Caco-2 (cell line): Measurements from ENCODE around the gene DAB2IP. TPM values are rescaled to one million over a fixed set of nuclear protein-coding genes. Genes with fewer than 3 reads are reported as not detected.

ENCODE experiments used
- BruUV-seq: library from RNA; stranded (reverse); fragments of 400-500 nt; replicated peaks from 2 replicates; lab custom pipeline; 2021; lab: Mats Ljungman, UMichigan
- CTCF ChIA-PET: fragments of 300-600 bp; sonication (Branson Sonifier 250); formaldehyde crosslinking; loops from one replicate; lab custom pipeline; 2022; ENCODE audit warnings: antibody characterized with exemption; lab: Charles Lee
- POLR2A ChIA-PET: fragments of 300-600 bp; sonication (Branson Sonifier 250); formaldehyde crosslinking; loops from one replicate; lab custom pipeline; 2022; ENCODE audit warnings: antibody characterized with exemption; lab: Charles Lee
- DNase-seq, 2 experiments: peaks; one replicate each; pipeline versions ENCODE4 v3.0.0 to v3.0.0-alpha.2; 2020 to 2022
- H3K27me3 ChIP-seq: replicated peaks from 2 replicates; pipeline ENCODE4 v1.6.0; 2011; ENCODE audit warnings: low read length; ENCODE audit not compliant: control insufficient read depth, insufficient read depth
- H3K36me3 ChIP-seq: 2 replicates; pipeline ENCODE4 v1.5.1; 2011; ENCODE audit warnings: low read length; ENCODE audit not compliant: control insufficient read depth, insufficient read depth
- H3K4me1 ChIP-seq: fragments of 250-450 bp; sonication (Bioruptor Pico); 2 replicates; pipeline ENCODE4 v1.5.1; 2020; ENCODE audit warnings: mild to moderate bottlenecking
- H3K4me3 ChIP-seq: 2 replicates; pipeline ENCODE4 v1.5.1; 2011; ENCODE audit warnings: low read depth, mild to moderate bottlenecking, control low read depth, low read length
- H3K9me3 ChIP-seq: fragments of 250-450 bp; sonication (Bioruptor Pico); 2 replicates; pipeline ENCODE4 v1.5.1; 2020; ENCODE audit warnings: mild to moderate bottlenecking, moderate library complexity
- H3K27ac Mint-ChIP-seq: one replicate; pipeline ENCODE4 v1.8.0; 2022; ENCODE audit warnings: mixed read lengths; ENCODE audit not compliant: unreplicated experiment
- H3K27me3 Mint-ChIP-seq: one replicate; pipeline ENCODE4 v1.8.0; 2022; ENCODE audit warnings: mixed read lengths; ENCODE audit not compliant: insufficient read depth, unreplicated experiment
- H3K36me3 Mint-ChIP-seq: one replicate; pipeline ENCODE4 v1.8.0; 2022; ENCODE audit warnings: mild to moderate bottlenecking, mixed read lengths; ENCODE audit not compliant: insufficient read depth, unreplicated experiment
- H3K4me1 Mint-ChIP-seq: one replicate; pipeline ENCODE4 v1.8.0; 2022; ENCODE audit warnings: low read depth, mixed read lengths; ENCODE audit not compliant: unreplicated experiment
- H3K4me3 Mint-ChIP-seq: one replicate; pipeline ENCODE4 v1.8.0; 2022; ENCODE audit warnings: mild to moderate bottlenecking, moderate library complexity, mixed read lengths; ENCODE audit not compliant: unreplicated experiment
- H3K9me3 Mint-ChIP-seq: one replicate; pipeline ENCODE4 v1.8.0; 2022; ENCODE audit warnings: mixed read lengths; ENCODE audit not compliant: unreplicated experiment
- CTCF ChIP-seq, 2 experiments: fragments of 200-600 bp in 1 of 2; IDR thresholded peaks; 1 replicate in 1 of 2; 2 replicates in 1 of 2; pipeline versions ENCODE4 v1.5.1 to v1.8.0; 2011 to 2022; ENCODE audit warnings: antibody characterized with exemption in 1 of 2, control low read depth in 1 of 2, inconsistent platforms in 1 of 2, low read depth in 1 of 2, low read length in 1 of 2, mild to moderate bottlenecking in 1 of 2, moderate library complexity in 1 of 2; ENCODE audit not compliant: insufficient read depth in 1 of 2, severe bottlenecking in 1 of 2, unreplicated experiment in 1 of 2
- intact Hi-C: fragments of 100-400 bp; cut with micrococcal nuclease; formaldehyde crosslinking; loops from one replicate; pipeline ENCODE4 v1.10.0; 2022; ENCODE audit not compliant: unreplicated experiment
- total RNA-seq: library from RNA; stranded (reverse); gene quantifications from 2 replicates; pipeline ENCODE4 v1.2.3, GENCODE V29; 2022

DAB2IP gene
- total RNA-seq, 1 experiment from 2014 or later: 26.0 TPM

- DNase-seq: no peak
- Histone ChIP-seq H3K4me1 (peaks cover 17% of the 10 kb centered on the region; the same call in 1 of the 2 replicates), H3K4me3 (no peak overlapping the region), H3K9me3 (no peaks in the 10 kb centered on the region), H3K27me3 (no peaks in the 10 kb centered on the region), H3K36me3 (peaks cover 2% of the 10 kb centered on the region; the same call in 1 of the 2 replicates)
- intact Hi-C loops: no loop called here
- no peak for TF ChIP-seq CTCF (IDR thresholded peaks at IDR 0.05; ENCODE audit: insufficient read depth in 1 of 2, low read depth in 1 of 2, low read length in 1 of 2, severe bottlenecking in 1 of 2, unreplicated experiment in 1 of 2)
- H3K4me3 Mint-ChIP-seq: no peak overlapping the region
- ChIA-PET CTCF (interaction anchor here (1.2 kb wide), 1 partner anchor 23 kb away, joined by 3 read pairs; no protein-coding TSS in a partner anchor), POLR2A (no interaction called here)
- peaks cover 6% of the 10 kb centered on the region for H3K4me1 Mint-ChIP-seq
- H3K27me3 Mint-ChIP-seq: no peaks in the 10 kb centered on the region
- no TSS peak for BruUV-seq
- H3K36me3 Mint-ChIP-seq: no peaks in the 10 kb centered on the region
- H3K9me3 Mint-ChIP-seq: no peaks in the 10 kb centered on the region
- H3K27ac Mint-ChIP-seq: no peak overlapping the region
Observed at GRCh38 chr9:121660876-121661275, 9.4 kb downstream of the DAB2IP start.

DNA sequence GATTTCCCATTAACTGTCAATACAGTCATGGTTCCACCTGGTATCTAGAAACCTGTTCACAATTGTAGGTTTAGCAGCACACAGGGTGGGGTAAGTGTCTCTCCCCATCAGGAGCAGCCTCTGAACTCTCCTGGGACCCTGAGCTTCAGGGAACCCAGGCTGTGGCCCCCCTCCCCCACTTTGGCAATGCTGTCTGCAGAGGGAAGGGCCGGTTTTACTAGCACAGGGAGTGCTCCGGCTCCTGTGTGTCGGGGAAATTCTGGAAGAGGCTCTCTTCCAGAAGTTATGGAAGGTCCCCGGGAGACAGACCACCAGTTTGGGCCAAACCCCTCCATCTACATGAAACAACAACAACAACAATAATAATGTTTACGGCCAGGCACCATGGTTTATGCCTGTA lies 9.9 kb downstream of the DAB2IP start:
- BruUV-seq: no TSS peak
- intact Hi-C loops: no loop called here
- Mint-ChIP-seq H3K27ac (no peak overlapping the region), H3K36me3 (no peaks in the 10 kb centered on the region), H3K4me3 (no peak overlapping the region), H3K4me1 (peaks cover 6% of the 10 kb centered on the region), H3K9me3 (no peaks in the 10 kb centered on the region), H3K27me3 (no peaks in the 10 kb centered on the region)
- peaks cover 2% of the 10 kb centered on the region; the same call in 1 of the 2 replicates for H3K36me3 ChIP-seq
- H3K9me3 ChIP-seq: no peaks in the 10 kb centered on the region
- DNase-seq: no peak
- H3K4me1 ChIP-seq: peaks cover 17% of the 10 kb centered on the region; the same call in 1 of the 2 replicates
- H3K27me3 ChIP-seq: no peaks in the 10 kb centered on the region
- ChIA-PET CTCF (interaction anchor here (1.2 kb wide), 1 partner anchor 23 kb away, joined by 3 read pairs; no protein-coding TSS in a partner anchor), POLR2A (no interaction called here)
- no peak overlapping the region for H3K4me3 ChIP-seq
- no peak for TF ChIP-seq CTCF (IDR thresholded peaks at IDR 0.05; ENCODE audit: insufficient read depth in 1 of 2, low read depth in 1 of 2, low read length in 1 of 2, severe bottlenecking in 1 of 2, unreplicated experiment in 1 of 2)

DNA sequence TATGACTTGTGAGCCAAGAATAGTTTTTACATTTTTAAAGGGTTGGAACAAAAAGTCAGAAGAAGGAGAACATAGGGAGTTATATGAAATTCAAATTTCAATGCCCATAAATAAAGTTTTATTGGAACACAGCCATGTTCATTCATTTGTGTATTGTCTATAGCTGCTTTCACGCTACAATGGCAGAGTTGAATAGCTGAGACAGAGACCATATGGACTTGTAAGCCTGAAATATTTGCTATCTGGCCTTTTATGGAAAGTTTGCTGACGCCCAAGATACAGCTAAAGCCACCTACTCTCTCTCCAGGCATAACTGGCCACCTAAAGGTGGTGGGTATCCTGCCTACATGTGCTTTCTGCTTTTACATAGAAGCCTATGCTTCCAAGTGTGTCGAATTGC lies 10.9 kb downstream of the DAB2IP start:
- no peaks in the 10 kb centered on the region for H3K27me3 Mint-ChIP-seq
- BruUV-seq: no TSS peak
- intact Hi-C loops: no loop called here
- H3K4me3 Mint-ChIP-seq: no peak overlapping the region
- H3K27ac Mint-ChIP-seq: no peak overlapping the region
- ChIA-PET CTCF (no interaction called here), POLR2A (no interaction called here)
- H3K9me3 Mint-ChIP-seq: no peaks in the 10 kb centered on the region
- TF ChIP-seq CTCF (IDR thresholded peaks at IDR 0.05; ENCODE audit: insufficient read depth in 1 of 2, low read depth in 1 of 2, low read length in 1 of 2, severe bottlenecking in 1 of 2, unreplicated experiment in 1 of 2): no peak
- no peaks in the 10 kb centered on the region for H3K36me3 ChIP-seq
- H3K27me3 ChIP-seq: no peaks in the 10 kb centered on the region
- peaks cover 6% of the 10 kb centered on the region for H3K4me1 Mint-ChIP-seq
- no peak overlapping the region for H3K4me3 ChIP-seq
- H3K36me3 Mint-ChIP-seq: no peaks in the 10 kb centered on the region
- H3K9me3 ChIP-seq: no peaks in the 10 kb centered on the region
- peaks cover 22% of the 10 kb centered on the region for H3K4me1 ChIP-seq
- DNase-seq: no peak
